H1 (cell line): ENCODE results near the gene MRRF. TPM values are rescaled to one million over a fixed set of nuclear protein-coding genes. Genes with fewer than 3 reads are reported as not detected.

Source experiments
- CTCF ChIA-PET: fragments of 300-600 bp; sonication (Branson Sonifier 250); formaldehyde crosslinking; loops from one replicate; lab custom pipeline; 2021; ENCODE audit not compliant: partially characterized antibody; lab: Charles Lee
- POLR2A ChIA-PET: fragments of 300-600 bp; sonication (Branson Sonifier 250); formaldehyde crosslinking; loops from one replicate; lab custom pipeline; 2021; ENCODE audit warnings: inconsistent platforms; ENCODE audit not compliant: partially characterized antibody; lab: Charles Lee
- DNase-seq, 2 experiments: peaks; one replicate each; pipeline versions ENCODE4 v3.0.0 to v3.0.0-alpha.2; 2010 to 2022; ENCODE audit warnings: low spot score in 2 of 2, low read depth in 1 of 2, mixed read lengths in 1 of 2
- FAIRE-seq: peaks from 2 replicates; lab custom pipeline; 2011; peaks lifted over from hg19 to GRCh38; lab: Jason Lieb, UNC
- H2AFZ ChIP-seq: 2 replicates; pipeline ENCODE4 v1.8.1; 2012; ENCODE audit warnings: low read length, inconsistent platforms
- H2AK5ac ChIP-seq: 2 replicates; pipeline ENCODE4 v1.6.1; 2013; ENCODE audit warnings: low read depth, low read length
- H2BK120ac ChIP-seq: replicated peaks from 2 replicates; pipeline ENCODE3; 2013; ENCODE audit warnings: low read depth, low read length, inconsistent platforms
- H2BK12ac ChIP-seq: 2 replicates; pipeline ENCODE4 v1.6.1; 2013; ENCODE audit warnings: low read depth, low read length
- H2BK15ac ChIP-seq: 2 replicates; pipeline ENCODE4 v1.6.1; 2013; ENCODE audit warnings: low read length
- H2BK20ac ChIP-seq: 2 replicates; pipeline ENCODE4 v1.6.1; 2013; ENCODE audit warnings: low read length
- H2BK5ac ChIP-seq: 2 replicates; pipeline ENCODE4 v1.6.1; 2013; ENCODE audit warnings: low read depth, low read length
- H3K14ac ChIP-seq: 2 replicates; pipeline ENCODE4 v1.6.1; 2013; ENCODE audit warnings: inconsistent platforms; ENCODE audit not compliant: insufficient read length
- H3K18ac ChIP-seq: 2 replicates; pipeline ENCODE4 v1.6.1; 2013; ENCODE audit warnings: low read length; ENCODE audit errors: extremely low read depth
- H3K23ac ChIP-seq: 2 replicates; pipeline ENCODE4 v1.6.1; 2013; ENCODE audit warnings: inconsistent platforms; ENCODE audit not compliant: insufficient read length
- H3K23me2 ChIP-seq: 2 replicates; pipeline ENCODE4 v1.6.1; 2013; ENCODE audit warnings: low read depth, low read length
- H3K27ac ChIP-seq: 2 replicates; pipeline ENCODE4 v1.6.1; 2011; ENCODE audit warnings: low read depth, low read length, inconsistent platforms
- H3K27me3 ChIP-seq, 4 experiments: replicated peaks in 1 of 4; 1 replicate in 1 of 4; 2 replicates in 3 of 4; pipeline versions ENCODE4 v1.6.1 to v1.8.1; 2011 to 2013; ENCODE audit warnings: low read length in 3 of 4, mild to moderate bottlenecking in 3 of 4, inconsistent platforms in 2 of 4, mixed read lengths in 2 of 4, moderate library complexity in 1 of 4; ENCODE audit not compliant: control insufficient read depth in 3 of 4, insufficient read depth in 3 of 4; ENCODE audit errors: extremely low read depth in 1 of 4
- H3K36me3 ChIP-seq, 4 experiments: 2 replicates each; pipeline versions ENCODE4 v1.6.1 to v1.8.1; 2011 to 2013; ENCODE audit warnings: mild to moderate bottlenecking in 4 of 4, low read length in 3 of 4, moderate library complexity in 2 of 4, control low read depth in 1 of 4, inconsistent platforms in 1 of 4; ENCODE audit not compliant: insufficient read depth in 4 of 4, control insufficient read depth in 2 of 4
- H3K4ac ChIP-seq: replicated peaks from 2 replicates; pipeline ENCODE3; 2013; ENCODE audit warnings: low read length, low read depth, mixed read lengths, inconsistent platforms; ENCODE audit not compliant: insufficient read length
- H3K4me1 ChIP-seq, 4 experiments: replicated peaks in 1 of 4; 1 replicate in 1 of 4; 2 replicates in 3 of 4; pipeline versions ENCODE4 v1.6.1 to v1.8.1; 2011 to 2013; ENCODE audit warnings: low read length in 3 of 4, inconsistent platforms in 2 of 4, mixed read lengths in 1 of 4; ENCODE audit not compliant: insufficient read depth in 4 of 4, control insufficient read depth in 3 of 4
- H3K4me2 ChIP-seq, 2 experiments: 2 replicates each; pipeline versions ENCODE4 v1.6.1 to v1.8.1; 2011 to 2013; ENCODE audit warnings: low read depth in 2 of 2, low read length in 2 of 2, control low read depth in 1 of 2, inconsistent platforms in 1 of 2, mild to moderate bottlenecking in 1 of 2; ENCODE audit not compliant: insufficient read depth in 1 of 2
- H3K4me3 ChIP-seq, 4 experiments: fragments of 200-600, 300-600 bp in 1 of 4; sonication (generic), shearing (Covaris generic), sonication (Bioruptor Twin) in 1 of 4; 2 replicates each; pipeline versions ENCODE4 v1.5.1 to v1.8.1; 2011 to 2016; ENCODE audit warnings: low read length in 4 of 4, low read depth in 3 of 4, control low read depth in 2 of 4, inconsistent platforms in 2 of 4, mild to moderate bottlenecking in 2 of 4, mixed read lengths in 1 of 4, moderate library complexity in 1 of 4; ENCODE audit not compliant: insufficient read depth in 2 of 4; ENCODE audit errors: extremely low read depth in 1 of 4
- H3K56ac ChIP-seq: replicated peaks from 2 replicates; pipeline ENCODE3; 2013; ENCODE audit warnings: low read depth, mild to moderate bottlenecking, mixed read lengths, low read length, inconsistent platforms; ENCODE audit not compliant: insufficient read length
- H3K79me1 ChIP-seq: 2 replicates; pipeline ENCODE4 v1.6.1; 2013; ENCODE audit warnings: low read depth, low read length, control low read depth
- H3K79me2 ChIP-seq, 2 experiments: 2 replicates each; pipeline versions ENCODE4 v1.6.1 to v1.8.1; 2012 to 2013; ENCODE audit warnings: low read length in 2 of 2, mild to moderate bottlenecking in 2 of 2, inconsistent platforms in 1 of 2; ENCODE audit not compliant: insufficient read depth in 2 of 2, control insufficient read depth in 1 of 2
- H3K9ac ChIP-seq, 4 experiments: replicated peaks in 1 of 4; 1 replicate in 1 of 4; 2 replicates in 3 of 4; pipeline versions ENCODE4 v1.6.1 to v1.8.1; 2011 to 2013; ENCODE audit warnings: low read depth in 3 of 4, low read length in 3 of 4, control low read depth in 2 of 4, mild to moderate bottlenecking in 2 of 4, moderate library complexity in 2 of 4, inconsistent platforms in 1 of 4; ENCODE audit errors: extremely low read depth in 1 of 4
- H3K9me3 ChIP-seq, 2 experiments: 2 replicates each; pipeline versions ENCODE4 v1.6.1 to v1.8.1; 2012 to 2013; ENCODE audit warnings: mild to moderate bottlenecking in 2 of 2, moderate library complexity in 2 of 2, control low read depth in 1 of 2, inconsistent platforms in 1 of 2, low read depth in 1 of 2, low read length in 1 of 2, mixed read lengths in 1 of 2; ENCODE audit not compliant: insufficient read depth in 2 of 2
- H4K20me1 ChIP-seq, 2 experiments: replicated peaks in 1 of 2; 2 replicates each; pipeline versions ENCODE3 to v1.8.1; 2011 to 2013; ENCODE audit warnings: inconsistent platforms in 2 of 2, low read length in 2 of 2, mild to moderate bottlenecking in 1 of 2; ENCODE audit not compliant: insufficient read depth in 2 of 2, control insufficient read depth in 1 of 2
- H4K5ac ChIP-seq: 2 replicates; pipeline ENCODE4 v1.6.1; 2013; ENCODE audit warnings: low read length, low read depth, mixed read lengths, inconsistent platforms; ENCODE audit not compliant: insufficient read length
- H4K8ac ChIP-seq: 2 replicates; pipeline ENCODE4 v1.8.0; 2013; ENCODE audit warnings: mild to moderate bottlenecking, moderate library complexity, low read length, inconsistent platforms; ENCODE audit not compliant: insufficient read depth; ENCODE audit errors: extremely low read depth
- H4K91ac ChIP-seq: replicated peaks from 2 replicates; pipeline ENCODE3; 2013; ENCODE audit warnings: low read length, mixed read lengths, inconsistent platforms; ENCODE audit not compliant: insufficient read length
- CTBP2 ChIP-seq: IDR thresholded peaks from 2 replicates; pipeline ENCODE4 v1.7.0; 2011; ENCODE audit warnings: borderline replicate concordance, mild to moderate bottlenecking, moderate library complexity, mixed read lengths, low read length; ENCODE audit not compliant: insufficient read depth, insufficient read length
- KDM1A ChIP-seq: fragments of 200-600, 300-600 bp; sonication (generic); IDR thresholded peaks from 2 replicates; pipeline ENCODE4 v1.7.1; 2016; ENCODE audit warnings: mild to moderate bottlenecking, low read length, borderline replicate concordance
- KDM4A ChIP-seq: IDR thresholded peaks from one replicate; pipeline ENCODE4 v1.7.1; 2012; ENCODE audit warnings: low read depth, mild to moderate bottlenecking, moderate library complexity, low read length, inconsistent platforms; ENCODE audit not compliant: severe bottlenecking
- MAFK ChIP-seq: IDR thresholded peaks from 2 replicates; pipeline ENCODE4 v1.6.1; 2012; ENCODE audit warnings: low read depth, mild to moderate bottlenecking, improper control_type of control experiment, low read length
- SIRT6 ChIP-seq: IDR thresholded peaks from one replicate; pipeline ENCODE4 v1.7.1; 2012; ENCODE audit warnings: low read length, inconsistent platforms
- TEAD4 ChIP-seq: IDR thresholded peaks from 2 replicates; pipeline ENCODE4 v1.6.1; 2012; ENCODE audit warnings: low read depth, low read length, inconsistent platforms, mixed read lengths
- WGBS, 2 experiments: shearing (Covaris generic) in 1 of 2; methylation state at CpG; one replicate each; pipeline versions ENCODE4 v1.1.6 to v1.1.7; 2013 to 2015; ENCODE audit warnings: low lambda C conversion rate in 2 of 2, mixed read lengths in 2 of 2, inconsistent platforms in 1 of 2, low coverage in 1 of 2, missing lambda C conversion rate in 1 of 2; ENCODE audit not compliant: insufficient replicate concordance in 2 of 2, insufficient coverage in 1 of 2, insufficient read length in 1 of 2; ENCODE audit errors: extremely low coverage in 1 of 2, missing lambda C conversion rate in 1 of 2; 5-methylcytosine and 5-hydroxymethylcytosine counted together
- polyA plus RNA-seq, 7 experiments: library from polyadenylated mRNA; depleted of rRNA in 3 of 7; stranded (reverse) in 5 of 7; unstranded in 2 of 7; fragments of >200 nt in 5 of 7; fragments of 200-250 nt in 2 of 7; gene quantifications; 1 replicate in 5 of 7; 2 replicates in 1 of 7; 4 replicates in 1 of 7; pipeline versions ENCODE4 v1.2.1 to v1.2.3, GENCODE V29; 2011 to 2013; ENCODE audit warnings: missing spikeins in 2 of 7, mixed read lengths in 2 of 7
- total RNA-seq: library from RNA; stranded (reverse); fragmentation: NEBNext Ultra II Directional; extraction: Animal tissue kit (Norgen Biotek cat#: 25700); gene quantifications from 2 replicates; pipeline ENCODE4 v1.2.1, GENCODE V29; 2021
- TF ChIP-seq, protein P1 (sequence below): IDR thresholded peaks from 2 replicates; pipeline ENCODE4 v1.6.1; 2011; ENCODE audit warnings: low read length, improper control_type of control experiment
- TF ChIP-seq, protein P2 (sequence below): IDR thresholded peaks from 2 replicates; pipeline ENCODE4 v1.6.1; 2012; ENCODE audit warnings: inconsistent platforms

Gene MRRF
- total and polyA plus RNA-seq, 2 of the 8 experiments (the other 6 are each of a cell fraction or from before 2014, with no cell fraction given) = 29.4 to 47.8 TPM

DNA sequence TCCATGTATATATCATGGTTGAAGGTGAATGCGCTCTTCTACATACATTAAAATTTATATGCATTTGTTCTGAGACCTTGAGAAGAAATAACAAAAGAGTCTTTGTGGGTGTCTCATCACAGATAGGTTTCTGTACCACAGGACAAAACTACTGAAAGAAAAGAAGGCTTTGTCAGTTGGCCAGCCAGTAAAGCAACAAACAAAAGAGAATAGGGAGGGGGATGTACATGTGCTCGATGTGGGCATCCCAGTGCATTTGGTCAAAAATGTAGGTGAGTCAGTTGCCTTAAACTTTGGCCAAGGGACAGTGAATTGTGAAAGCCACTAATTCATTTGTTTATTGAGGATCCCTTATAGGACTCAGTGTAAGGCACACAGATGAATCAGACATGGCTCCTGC is 13.3 kb upstream of the MRRF start:
- Histone ChIP-seq H3K4me1 (peaks cover 0 to 6% (median 5%) of the 10 kb centered on the region in 4 experiments; a peak in 4 of 7 replicates), H3K79me1 (no peaks in the 10 kb centered on the region), H3K27me3 (no peaks in the 10 kb centered on the region), H3K9ac (no peak overlapping the region), H3K56ac (no peak overlapping the region), H3K9me3 (no peaks in the 10 kb centered on the region), H2BK120ac (no peak overlapping the region), H4K8ac (no peak overlapping the region), H3K36me3 (peaks cover 0 to 27% (median 14%) of the 10 kb centered on the region in 4 experiments; a peak in 6 of 8 replicates), H4K5ac (no peak overlapping the region), H4K20me1 (peaks cover 0 to 9% of the 10 kb centered on the region in 2 experiments), H3K4me2 (no peak overlapping the region), H2BK15ac (no peak overlapping the region), H3K4ac (no peak overlapping the region), H2BK12ac (no peak overlapping the region), H3K4me3 (no peak overlapping the region), H2AFZ (no peak overlapping the region), H3K23ac (no peak overlapping the region), H3K23me2 (no peaks in the 10 kb centered on the region), H3K18ac (no peak overlapping the region), H4K91ac (no peak overlapping the region), H3K27ac (no peak overlapping the region), H2AK5ac (no peak overlapping the region), H3K14ac (no peak overlapping the region), H2BK5ac (no peak overlapping the region), H3K79me2 (no peaks in the 10 kb centered on the region; a peak in 1 of 4 replicates), H2BK20ac (no peak overlapping the region)
- WGBS, 2 experiments = 93% methylated on average over 2 of the region's 2 CpGs; no CpG with 5 or more reads in 1 of the 2 experiments
- TF ChIP-seq MAFK (no peak), KDM1A (no peak), SIRT6 (no peak), TEAD4 (no peak), KDM4A (no peak), CTBP2 (no peak)
- TF ChIP-seq, protein P1, sequence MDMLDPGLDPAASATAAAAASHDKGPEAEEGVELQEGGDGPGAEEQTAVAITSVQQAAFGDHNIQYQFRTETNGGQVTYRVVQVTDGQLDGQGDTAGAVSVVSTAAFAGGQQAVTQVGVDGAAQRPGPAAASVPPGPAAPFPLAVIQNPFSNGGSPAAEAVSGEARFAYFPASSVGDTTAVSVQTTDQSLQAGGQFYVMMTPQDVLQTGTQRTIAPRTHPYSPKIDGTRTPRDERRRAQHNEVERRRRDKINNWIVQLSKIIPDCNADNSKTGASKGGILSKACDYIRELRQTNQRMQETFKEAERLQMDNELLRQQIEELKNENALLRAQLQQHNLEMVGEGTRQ = no peak
- TF ChIP-seq, protein P2, sequence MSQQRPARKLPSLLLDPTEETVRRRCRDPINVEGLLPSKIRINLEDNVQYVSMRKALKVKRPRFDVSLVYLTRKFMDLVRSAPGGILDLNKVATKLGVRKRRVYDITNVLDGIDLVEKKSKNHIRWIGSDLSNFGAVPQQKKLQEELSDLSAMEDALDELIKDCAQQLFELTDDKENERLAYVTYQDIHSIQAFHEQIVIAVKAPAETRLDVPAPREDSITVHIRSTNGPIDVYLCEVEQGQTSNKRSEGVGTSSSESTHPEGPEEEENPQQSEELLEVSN = no peak
- FAIRE-seq (no peak), DNase-seq (no peak)
- POLR2A ChIA-PET = no interaction called here
- CTCF ChIA-PET = interaction anchor here (1.4 to 1.9 kb wide), 4 partner anchors 14 to 125 kb away, joined by 3 to 5 read pairs (median 4); partner anchors contain the start of gene NDUFA8
